Activated T-cell treated with anti-CD3 and anti-CD28 coated beads for 48 hours (primary cell): Measurements from ENCODE around the gene CTPS1.

Source experiments
- DNase-seq: peaks from one replicate; pipeline ENCODE4 v3.0.0-alpha.2; 2020; ENCODE audit warnings: low read depth

CTPS1 gene, protein sequence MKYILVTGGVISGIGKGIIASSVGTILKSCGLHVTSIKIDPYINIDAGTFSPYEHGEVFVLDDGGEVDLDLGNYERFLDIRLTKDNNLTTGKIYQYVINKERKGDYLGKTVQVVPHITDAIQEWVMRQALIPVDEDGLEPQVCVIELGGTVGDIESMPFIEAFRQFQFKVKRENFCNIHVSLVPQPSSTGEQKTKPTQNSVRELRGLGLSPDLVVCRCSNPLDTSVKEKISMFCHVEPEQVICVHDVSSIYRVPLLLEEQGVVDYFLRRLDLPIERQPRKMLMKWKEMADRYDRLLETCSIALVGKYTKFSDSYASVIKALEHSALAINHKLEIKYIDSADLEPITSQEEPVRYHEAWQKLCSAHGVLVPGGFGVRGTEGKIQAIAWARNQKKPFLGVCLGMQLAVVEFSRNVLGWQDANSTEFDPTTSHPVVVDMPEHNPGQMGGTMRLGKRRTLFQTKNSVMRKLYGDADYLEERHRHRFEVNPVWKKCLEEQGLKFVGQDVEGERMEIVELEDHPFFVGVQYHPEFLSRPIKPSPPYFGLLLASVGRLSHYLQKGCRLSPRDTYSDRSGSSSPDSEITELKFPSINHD

DNA sequence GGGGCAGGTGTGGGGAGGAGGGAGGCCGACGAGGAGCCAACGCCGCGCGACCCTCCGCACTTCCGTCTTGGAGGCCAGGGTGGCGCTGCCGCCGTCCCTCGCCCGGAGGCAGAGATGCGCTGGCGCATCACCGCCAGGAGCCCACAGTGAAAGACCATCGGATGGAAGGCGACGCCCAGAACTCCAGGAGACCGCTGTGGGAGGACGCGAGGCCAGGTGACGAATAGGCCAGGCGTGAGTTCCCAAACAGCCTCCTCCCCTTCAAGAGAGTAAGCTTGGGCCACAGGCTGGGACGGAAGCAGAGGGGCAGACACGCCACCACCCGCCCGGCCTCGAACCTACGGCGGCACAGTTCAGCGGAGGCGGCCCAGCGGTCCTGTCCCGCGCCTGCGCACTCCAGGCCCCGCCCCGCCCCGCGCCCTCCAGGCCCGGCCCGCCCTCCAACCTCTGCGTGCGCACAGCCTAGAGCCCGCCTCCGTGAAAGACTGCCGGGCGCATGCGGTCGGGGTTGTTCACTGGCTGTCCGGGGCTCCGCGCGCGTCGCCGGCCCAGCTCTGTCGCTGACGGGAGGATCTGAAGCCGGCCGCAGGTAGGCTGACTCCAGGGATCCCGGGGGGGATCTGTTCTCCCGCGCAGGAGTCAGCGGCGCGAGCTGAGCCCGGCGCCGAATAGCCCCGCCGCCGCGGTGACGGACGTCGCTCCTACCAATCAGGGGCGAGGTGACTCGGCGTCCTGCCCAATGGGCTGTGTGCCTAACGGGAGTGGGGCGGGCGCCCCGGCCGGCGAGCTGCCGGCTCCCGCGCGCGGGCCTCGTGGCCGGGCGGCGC, at the start of gene CTPS1:
CTPS1 (plus strand) TSS at position 456 of the 827 bp plus-strand sequence. CDS start 3,595 bp downstream, outside the sequence.
- peak; percentile 97 for DNase-seq

DNA sequence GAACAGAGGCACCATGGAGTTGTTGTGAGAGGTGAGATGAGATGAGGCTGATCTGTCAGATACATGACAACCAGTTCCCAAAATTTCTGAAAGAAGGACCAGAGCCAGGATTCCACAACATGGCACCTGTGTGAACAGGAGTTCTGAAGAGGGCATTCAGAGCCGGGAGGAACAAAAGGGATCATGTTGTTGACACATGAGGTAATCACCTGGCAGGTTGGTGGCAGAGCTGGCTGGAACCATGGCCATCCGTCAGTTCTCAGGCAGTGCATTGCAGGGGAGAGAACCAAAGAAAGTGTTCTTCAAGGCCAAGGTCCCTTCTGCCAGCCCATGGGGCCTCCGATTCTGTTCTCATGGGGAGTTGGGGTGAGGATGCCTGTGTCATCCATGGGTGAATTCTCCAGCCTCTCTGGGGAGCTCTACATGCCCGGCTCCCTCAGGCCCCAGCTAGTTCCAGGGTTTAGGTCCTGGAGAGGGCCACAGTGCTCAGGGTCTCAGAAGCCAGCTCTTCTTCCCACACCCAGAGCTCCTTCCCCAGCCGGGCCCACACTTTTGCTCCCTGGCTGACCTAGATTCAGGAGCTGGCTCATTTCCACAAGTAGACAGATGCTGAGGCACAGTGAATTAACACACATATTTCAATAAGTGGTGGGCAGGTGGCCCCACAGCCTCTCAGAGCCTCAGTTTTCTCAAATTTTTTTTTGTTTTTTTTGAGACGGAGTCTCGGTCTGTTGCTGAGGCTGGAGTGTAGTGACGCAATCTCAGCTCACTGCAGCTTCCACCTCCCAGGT, 49.1 kb upstream of the CTPS1 start:
- no peak for DNase-seq

DNA sequence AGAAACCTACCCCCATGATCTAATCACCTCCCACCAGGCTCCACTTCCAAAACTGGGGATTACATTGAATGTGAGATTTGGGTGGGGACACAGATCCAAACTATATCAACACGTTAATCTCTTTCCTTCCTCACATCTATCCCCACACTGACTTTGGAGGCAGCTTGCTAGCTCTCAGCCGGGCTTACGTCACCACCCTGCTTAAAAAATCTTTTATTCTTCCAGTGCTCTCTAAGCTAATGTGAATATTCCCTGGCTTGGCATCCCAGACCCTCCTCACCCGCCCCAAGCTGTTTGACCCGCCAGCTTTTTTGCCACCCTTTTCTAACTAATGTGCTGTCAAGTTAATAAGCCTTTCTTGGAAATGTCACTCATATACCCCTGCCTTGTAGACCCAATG, 47.9 kb upstream of the CTPS1 start:
- no peak for DNase-seq

DNA sequence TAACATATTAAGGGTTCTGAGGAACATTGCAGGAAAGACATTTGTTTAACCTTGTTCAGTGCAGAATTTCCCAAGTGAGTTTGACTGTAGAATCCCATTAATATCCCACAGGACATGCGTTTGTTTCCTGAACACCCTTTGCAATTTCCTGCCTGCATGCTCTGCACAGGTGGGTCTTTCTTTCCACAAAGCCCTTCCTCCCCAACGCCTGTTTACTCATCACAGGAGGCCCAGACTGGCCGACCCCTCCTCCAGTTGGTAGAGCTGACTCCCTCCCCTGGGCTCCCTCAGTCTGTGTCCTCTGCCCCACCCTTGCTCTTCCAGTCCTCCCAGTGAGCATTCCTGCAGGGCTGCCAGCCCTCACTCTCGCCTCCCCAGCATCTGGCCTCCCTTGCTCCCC, 47.5 kb upstream of the CTPS1 start:
- no peak for DNase-seq

DNA sequence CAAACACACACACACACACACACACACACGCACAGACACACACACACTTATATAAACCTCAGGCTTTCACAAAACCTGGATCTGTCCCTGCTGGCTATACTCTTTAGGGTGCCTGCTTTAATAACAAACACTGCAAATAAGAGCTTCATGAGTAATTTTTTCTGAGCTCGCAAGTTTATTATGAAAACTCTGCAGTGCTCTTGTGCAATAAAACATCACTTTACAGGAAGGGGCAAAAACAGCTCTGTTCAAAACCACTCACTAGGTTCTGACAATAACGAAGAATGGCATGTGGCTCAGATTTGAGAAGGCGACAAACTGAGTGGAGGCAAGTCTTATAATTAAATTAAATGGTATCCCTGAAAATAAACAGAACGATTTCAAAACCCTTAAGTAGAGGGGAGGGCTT, 42.6 kb upstream of the CTPS1 start:
- DNase-seq = no peak

DNA sequence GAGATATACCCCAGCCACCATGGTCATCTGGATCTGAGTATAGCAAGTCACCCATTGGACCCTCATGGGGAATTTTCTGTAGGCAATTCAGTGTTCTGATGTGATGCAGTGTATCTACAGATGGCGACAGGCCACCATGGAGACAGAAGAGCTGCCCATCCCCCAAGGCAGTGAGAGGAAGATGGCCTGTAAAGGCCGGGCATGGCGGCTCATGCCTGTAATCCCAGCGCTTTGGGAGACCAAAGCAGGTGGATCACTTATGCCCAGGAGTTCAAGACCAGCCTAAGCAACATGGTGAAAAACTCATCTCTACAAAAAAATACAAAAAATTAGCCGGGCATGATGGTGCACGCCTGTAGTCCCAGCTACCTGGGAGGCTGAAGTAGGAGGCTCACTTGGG, 41.1 kb upstream of the CTPS1 start:
- no peak for DNase-seq

DNA sequence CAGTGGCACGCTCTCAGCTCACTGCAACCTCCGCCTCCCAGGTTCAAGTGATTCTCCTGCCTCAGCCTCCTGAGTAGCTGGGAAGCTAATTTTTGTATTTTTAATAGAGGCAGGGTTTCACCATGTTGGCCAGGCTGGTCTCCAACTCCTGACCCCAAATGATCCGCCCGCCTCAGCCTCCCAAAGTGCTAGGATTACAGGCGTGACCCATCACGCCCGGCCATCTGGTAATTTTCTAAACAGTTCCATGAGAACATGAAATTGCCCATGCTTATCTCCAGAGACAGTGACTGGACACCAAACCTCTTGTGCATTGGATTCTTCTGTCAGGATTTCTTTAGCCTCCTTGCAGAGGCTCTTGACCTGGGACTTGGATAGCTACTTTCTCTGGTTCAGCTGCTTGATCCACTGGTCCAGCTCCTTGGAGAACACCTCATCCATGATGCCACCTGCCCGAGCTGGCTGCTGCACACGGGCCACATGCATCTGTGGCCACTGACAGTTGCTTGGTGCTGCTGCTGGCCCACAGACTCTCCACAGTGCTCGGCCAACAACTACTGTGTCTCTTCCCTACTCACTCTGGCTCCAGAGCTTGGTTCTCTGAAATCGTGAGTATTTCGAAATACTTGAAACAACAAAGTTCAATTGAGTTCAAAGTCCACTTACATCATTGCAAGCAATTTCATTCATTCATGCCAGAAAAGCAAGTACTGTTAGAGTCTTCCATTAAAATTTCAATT, 40.0 kb upstream of the CTPS1 start:
- DNase-seq = no peak

DNA sequence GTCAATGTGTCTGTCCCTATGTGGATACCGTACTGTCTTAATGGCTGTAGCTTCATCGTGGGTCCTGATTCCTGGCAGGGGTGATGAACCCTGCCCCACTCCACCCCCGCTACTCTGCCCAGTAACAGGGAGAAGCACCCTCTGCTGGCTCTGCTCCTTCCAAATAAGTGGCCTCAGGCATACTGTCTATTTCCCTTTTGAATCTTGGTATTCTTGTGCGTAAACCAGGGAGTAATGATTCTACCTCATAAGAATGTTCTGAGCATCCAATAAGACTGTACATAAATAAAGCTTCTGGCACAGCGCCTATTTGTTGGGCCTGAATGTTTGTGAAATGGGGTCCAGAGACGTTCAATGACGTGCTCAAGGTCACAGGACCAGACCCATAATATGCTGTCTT, 35.2 kb upstream of the CTPS1 start:
- DNase-seq = no peak

DNA sequence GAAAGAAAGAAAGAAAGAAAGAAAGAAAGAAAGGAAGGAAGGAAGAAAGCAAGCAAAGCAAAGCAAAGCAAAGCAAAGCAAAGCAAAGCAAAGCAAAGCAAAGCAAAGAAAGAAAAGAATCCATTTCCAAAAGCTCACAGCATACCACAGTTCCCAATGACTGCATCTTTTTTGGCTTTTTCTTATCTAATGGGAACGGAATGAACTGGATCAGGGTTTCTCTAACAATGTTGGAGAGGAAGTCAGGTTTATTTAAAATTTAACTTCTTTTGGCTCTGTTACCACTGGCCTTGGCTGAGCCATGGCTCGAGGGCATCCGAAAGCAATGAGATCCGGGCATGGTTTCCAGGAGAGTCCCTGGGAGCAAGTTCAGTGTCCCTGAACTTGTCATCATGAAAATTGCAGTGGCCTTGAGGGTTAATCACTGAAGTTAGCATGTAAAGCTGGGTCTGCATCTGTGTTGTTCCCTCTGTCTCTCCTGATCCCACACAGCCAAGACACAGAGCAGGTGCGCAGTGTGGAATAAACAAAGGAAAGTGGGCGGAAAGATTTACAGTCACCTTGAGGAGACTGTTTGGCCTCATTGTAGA, 34.6 kb upstream of the CTPS1 start:
- no peak for DNase-seq

DNA sequence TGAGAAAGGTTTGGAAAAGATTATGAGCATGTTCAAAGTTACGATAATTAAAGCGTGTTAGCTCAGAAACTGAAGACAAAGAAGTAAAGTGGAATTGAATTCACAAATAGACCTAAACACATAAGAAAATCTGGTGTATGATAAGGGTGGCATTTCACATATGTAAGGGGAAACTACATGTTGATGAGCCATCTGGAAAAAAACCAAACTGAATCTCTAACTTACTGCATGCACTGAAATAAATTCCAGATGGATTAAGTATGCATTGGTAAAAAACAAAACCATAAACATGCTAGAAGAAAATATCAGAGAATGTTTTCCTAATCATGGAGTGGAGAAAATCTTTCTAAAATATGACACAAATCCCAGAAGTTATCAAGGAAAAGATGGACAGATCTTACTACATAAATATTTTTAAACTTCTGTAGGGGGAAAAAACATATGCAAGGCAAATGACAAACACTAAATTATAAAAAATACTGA, 34.0 kb upstream of the CTPS1 start:
- no peak for DNase-seq

DNA sequence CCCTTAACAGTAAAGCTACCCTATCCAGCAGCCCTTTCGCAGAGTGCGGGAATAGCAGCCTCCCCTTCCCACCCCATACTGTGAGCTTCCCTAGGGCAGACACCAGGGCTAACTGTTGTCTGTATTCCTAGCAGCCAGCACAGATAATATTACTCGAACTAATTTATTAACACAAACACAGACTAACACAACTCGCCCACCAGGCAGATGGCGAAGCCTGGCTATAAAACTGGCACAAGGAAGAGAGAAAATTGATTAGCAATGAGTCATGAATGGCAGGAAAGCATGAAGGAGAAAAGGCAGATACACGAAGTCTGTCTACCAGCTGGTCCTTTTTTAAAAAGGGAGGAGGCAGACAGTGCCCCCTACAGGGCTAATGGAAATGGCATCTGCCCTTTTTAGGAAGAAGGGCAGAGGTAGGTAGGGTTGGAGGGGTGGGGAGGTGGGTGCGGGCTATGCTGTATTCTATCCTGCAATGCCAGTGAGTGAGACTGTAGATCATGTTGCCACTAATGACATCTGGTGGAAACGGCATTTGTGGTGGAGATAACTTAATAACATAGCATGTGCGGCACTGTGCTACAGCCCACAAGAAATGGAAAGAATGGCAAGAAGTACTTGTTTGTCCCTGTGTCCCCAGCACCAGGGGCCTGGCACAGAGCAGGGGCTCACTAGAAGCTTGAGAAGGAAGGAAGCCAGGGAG, 30.6 kb upstream of the CTPS1 start:
- peak; percentile 43 for DNase-seq

DNA sequence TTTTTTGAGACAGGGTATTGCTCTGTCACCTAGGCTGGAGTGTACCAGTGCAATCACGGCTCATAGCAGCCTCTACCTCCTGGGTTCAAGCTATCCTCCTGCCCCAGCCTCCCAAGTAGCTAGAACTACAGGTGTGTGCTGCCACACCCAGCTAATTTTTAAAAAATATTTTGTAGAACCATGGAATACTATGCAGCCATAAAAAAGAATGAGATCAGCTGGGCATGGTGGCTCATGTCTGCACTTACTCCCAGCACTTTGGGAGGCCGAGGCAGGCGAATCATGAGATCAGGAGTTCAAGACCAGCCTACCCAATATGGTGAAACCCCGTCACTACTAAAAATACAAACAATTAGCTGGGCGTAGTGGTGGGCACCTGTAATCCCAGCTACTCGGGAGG, 29.9 kb upstream of the CTPS1 start:
- no peak for DNase-seq

DNA sequence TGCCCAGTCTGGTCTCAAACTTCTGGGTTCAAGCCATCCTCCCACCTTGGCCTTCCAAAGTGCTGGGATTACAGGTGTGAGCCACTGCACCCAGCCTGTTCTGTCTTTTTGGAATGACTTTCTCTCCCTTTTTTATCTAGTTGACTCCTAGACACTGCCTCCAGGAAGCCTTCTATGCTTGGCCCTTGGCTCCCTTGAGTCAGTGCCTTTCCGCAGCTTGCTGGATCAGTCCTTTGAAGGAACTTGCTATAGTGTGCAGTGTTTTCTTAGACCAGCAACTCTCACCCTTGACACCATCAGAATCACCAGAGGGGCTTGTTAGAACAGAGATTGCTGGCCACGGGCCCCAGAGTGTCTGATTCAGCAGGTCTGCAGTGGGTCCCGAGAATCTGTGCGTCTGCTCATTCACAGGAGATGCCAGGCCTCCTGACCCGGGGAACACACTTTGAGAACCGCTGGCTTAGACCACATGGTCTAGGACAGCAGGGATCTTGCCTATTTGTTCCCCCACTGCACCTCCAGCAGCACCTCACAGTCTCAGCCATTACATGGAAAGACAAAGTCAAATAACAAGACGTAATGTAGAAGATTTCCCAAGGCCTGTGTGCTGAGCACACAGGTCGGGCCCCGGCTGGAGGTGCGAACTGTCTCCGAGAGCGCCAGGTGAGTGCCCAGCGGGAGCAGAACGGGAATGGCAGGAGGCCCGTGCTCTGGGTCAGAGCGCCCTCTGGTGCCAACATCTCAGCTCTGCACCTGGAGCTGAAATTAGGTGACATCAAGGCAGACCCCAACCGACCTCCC, 27.4 kb upstream of the CTPS1 start:
- peak; percentile 53 for DNase-seq

DNA sequence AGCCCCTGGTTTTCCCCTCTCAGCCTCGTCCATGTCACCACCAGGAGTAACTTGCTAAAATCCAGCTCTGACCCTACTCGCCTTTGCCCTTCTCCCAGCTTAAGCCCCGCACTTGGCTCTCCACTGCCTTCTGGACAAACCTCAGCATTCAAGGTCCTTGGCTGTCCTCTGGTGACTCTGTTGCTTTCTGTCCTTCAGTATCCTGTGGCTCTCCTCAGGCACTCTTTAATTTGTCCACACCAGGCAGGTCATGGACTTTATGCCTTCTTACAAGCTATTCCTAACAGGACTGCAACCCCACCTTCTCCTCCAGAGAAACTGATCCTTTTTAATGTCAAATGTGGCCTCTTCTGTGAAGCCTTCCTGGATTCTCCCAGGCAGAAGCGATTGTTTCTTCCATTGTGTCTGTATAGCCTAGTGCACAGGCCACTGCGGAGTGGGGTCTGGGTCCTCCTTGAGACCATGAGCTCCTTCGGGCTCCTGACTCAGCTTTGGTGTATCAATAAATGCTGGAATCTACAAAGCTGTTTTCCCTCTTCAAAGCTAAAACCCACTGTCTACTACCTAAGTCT, 26.7 kb upstream of the CTPS1 start:
- no peak for DNase-seq

DNA sequence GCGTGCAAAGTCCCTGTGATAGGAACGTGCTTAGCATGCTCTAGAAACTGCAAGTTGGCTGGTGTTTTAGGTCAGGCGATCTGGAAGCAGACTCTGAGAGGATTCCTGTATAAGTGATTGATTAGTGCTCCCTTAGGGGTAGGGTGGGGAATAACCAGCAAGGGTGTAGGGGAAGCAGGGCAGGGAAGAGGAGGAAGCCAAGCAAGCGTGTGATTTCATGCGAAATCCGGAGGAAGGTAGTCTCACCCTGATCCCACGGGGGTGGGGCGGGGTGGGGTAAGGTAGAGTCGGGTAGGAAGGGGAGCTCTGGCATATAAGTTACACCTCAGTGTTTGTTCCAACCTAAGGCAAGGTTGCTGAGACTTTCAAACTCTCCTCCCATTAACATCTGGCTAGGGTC, 24.9 kb upstream of the CTPS1 start:
- no peak for DNase-seq

DNA sequence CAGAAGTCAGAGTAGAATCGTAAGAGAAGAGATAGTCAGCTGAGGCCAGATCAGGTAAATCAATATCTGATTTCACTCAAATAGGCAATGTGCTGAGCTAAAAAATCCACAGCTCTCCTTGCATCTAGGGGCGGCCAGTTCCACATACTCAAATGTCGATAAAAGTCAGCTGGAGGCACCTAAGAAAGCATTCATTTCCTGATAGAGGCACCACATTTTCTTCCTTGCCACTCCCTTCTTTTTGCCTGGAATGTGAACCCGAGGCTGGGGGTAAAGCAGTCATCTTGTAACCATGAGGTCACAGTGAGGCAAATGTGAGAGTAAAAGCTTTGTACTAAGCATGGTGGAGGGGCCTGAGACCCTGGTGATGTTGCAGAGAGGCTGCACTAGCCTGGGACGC, 24.2 kb upstream of the CTPS1 start:
- no peak for DNase-seq

DNA sequence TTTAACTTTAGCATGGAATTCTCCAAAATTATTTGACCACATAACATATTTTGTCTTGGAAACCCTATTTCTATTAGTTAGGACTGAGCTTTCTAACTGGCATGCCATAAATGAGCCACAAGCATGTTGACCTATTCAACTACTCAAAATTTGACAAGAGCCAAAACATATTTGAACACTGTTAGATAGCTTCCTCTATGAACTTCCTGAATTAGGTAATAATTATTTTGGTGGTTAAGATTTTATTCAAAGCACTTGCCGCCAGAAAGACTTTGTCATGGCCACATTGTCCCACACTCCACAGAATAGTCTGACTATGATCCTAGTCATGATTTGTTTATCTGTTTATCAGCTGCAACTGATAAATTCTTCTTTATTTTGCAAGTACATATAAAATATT, 23.1 kb upstream of the CTPS1 start:
- DNase-seq = no peak

DNA sequence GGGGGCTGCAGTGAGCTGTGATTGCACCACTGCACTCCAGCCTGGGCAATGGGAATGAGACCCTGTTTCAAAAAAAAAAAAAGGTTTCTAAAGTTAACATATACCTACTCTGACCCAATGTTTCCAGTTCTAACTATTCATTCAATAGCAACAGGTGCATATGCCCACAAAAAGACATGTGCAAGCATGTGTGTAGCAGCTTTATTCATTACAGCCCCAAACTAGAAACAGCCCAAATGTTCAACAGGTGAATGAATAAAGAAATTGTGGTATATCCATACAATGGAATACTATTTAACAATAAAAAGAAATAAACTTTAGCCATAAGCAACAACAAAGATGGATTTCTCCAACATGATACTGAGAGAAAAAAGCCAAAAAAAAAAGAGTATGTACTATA, 21.3 kb upstream of the CTPS1 start:
- DNase-seq = no peak

DNA sequence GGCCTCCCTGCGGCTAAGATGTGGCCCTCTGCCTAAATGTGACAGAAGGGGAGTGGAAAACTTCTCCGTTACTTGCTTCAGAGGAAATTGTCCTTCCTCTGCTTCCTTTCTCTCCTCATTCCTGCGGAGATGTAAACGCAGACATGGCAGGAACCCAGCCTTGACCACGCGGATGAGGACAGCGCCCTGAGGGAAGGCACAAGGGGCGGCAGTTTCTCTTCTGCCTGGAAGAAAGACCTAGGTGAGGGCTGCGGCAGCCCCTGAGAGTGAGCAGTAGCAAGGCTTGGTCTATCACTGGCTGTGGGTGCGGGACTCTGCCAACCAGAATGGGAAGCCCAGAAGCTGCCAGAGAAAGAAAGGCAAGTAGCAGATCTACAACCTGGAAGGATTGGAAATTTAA, 14.0 kb upstream of the CTPS1 start:
- DNase-seq = no peak
